ENCODE data around the gene BCL11B.

Gene BCL11B

DNA sequence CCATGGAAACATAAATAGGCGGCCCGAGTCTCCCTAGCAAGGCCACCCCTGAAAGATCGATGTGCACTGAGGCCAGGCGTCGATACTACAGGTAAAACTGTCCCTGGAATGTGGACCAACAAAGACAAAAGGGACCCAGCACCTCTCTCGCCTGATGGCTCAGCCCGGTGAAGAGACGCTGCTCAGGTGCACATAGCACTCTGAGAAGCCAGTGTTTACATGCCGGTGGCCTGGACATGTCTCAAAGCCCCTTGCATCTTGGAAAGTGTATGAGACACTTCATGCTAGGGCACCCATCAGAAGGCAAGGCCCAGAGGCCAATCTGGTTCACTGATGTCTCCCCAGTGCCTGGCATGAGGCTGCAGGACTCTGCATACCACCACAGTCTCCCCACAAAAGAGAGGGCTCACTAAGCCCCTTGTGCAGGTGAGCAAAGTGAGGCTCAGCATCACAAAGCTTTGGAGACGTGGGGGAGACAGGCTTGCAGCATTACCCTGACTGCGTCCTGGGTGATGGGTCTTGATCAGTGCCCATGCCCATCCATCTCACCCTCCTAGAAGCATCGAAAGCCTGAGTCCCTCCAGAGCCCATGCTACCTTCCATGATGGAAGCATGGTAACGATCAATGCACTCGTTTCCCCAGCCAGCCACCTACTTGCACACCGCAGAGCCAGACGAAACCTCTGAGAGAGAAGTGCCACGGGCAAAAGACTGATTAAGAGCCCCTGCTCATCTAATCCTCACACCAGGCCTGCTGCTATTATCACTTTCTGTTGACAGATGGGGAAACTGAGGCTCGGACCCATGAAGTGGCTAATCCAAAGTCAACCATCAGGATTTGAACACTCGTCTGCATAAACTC lies 16.1 kb downstream of the BCL11B start:
- TF ChIP-seq CTCF (IDR thresholded peaks at IDR 0.05), result no peak
- Histone ChIP-seq H3K27ac (no peak overlapping the region), H3K4me3 (no peak overlapping the region)
- no peak for DNase-seq (ENCODE audit: low spot score)

DNA sequence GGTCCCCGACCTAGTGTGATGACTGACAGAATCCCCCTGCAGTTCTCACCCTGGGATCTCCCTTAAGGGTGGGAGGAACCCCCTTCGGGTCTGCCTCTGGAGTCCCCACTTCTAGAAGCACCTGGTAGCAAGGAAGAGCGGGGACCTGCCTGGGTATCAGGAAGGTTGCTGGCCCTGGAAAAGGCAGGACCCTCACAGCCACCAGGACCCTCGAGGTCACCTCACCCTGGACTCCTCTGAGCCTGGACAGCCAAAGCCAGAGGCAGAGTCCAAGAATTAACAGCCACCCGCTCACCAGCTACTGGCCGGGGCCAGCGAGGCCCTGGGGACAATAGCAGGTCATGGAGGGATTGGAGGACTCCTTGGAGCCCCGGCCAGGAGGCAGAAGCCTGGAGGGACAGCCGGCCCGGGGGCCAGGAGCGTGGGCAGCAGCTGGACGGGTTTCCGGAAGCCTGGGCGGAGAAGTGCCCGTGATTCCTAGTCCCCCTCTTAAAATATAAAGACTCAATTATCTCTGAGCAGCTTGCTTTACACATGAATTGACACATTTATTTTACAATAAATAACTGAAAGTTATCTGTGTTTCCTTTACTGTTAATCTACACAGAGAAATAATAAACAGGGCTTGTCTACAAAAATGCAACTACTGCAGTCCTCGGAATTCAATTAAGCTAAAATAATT lies 17.5 kb downstream of the BCL11B start:
- no peak overlapping the region for H3K4me3 ChIP-seq

DNA sequence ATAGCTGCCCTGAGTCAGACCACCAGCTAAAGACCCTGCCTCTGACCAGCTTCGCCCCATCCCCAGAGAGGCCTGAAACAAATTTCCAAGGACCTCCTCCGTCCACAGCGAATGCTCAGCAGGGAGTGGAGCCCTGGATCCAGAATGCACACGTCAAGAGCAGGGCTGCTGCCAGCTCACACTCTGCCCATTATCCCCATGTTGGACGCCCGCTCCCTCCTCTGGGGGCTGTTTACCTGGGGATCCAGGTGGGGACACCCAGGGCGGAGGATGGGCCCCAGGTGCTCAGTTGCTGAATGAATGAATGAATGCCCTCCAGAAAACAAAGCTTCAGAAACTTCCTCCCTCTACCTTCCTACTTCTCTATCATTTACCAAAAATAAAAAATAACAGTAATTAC lies 18.1 kb downstream of the BCL11B start:
- no peak for DNase-seq (ENCODE audit: low spot score)
- no peak overlapping the region for H3K4me3 ChIP-seq
- TF ChIP-seq CTCF (IDR thresholded peaks at IDR 0.05), result no peak
- no peak overlapping the region for H3K27ac ChIP-seq

More for the DNA sequence above, 17.5 kb downstream of the BCL11B start:
- DNase-seq (ENCODE audit: low spot score), result no peak
- no peak overlapping the region for H3K27ac ChIP-seq
- no peak for TF ChIP-seq CTCF (IDR thresholded peaks at IDR 0.05)

- H3K27ac ChIP-seq, result no peak overlapping the region
- no peak for TF ChIP-seq CTCF (IDR thresholded peaks at IDR 0.05)
- no peak for DNase-seq (ENCODE audit: low spot score)
- H3K4me3 ChIP-seq, result no peak overlapping the region
Measured at GRCh38 chr14:99252940-99253868, 18.8 kb downstream of the BCL11B start.

DNA sequence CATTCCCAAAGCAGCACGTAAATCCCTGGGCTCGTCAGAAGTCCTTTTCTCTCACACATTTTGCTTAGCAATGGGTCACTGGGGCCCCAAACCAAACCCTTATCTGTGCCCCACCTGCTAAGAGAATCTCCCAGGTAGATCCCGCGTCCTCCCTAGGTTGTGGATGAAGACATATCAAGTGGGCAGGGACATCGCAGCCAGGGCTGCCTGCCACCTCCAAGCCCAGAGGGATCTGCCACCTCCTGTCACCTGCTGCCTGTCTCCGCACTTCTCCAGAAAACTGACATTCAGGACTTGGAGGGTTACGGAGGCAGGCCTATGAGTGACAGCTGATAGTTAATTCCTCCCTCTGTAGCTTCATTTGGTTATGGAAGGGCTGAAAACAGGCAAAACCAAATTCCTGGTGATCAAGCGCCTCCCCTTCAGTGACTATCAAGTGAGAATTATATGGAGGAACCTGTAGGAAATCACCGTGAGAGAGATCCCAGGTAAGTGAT lies 19.5 kb downstream of the BCL11B start:
- TF ChIP-seq CTCF (IDR thresholded peaks at IDR 0.05), result no peak
- no peak overlapping the region for H3K27ac ChIP-seq
- no peak for DNase-seq (ENCODE audit: low spot score)

DNA sequence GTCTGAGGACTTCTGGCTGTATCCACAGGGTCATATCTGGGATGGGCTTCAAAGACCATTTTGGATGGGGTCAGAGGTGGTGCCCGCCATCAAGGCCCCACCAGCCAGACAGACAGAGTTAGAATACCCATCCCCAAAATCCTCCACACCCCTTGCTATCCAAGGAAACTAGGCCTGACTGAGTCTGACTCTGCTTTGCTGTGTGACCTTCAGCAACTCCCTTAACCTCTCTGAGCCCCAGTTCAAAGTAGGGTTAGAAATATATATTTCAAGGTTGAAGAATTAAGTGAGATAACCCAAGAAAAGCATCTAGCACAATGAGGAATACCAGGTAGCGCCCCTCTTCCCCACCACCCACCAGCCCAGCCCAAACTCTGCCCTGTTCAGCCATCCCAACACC lies 20.3 kb downstream of the BCL11B start:
- Histone ChIP-seq H3K27ac (no peak overlapping the region), H3K4me3 (no peak overlapping the region)
- no peak for TF ChIP-seq CTCF (IDR thresholded peaks at IDR 0.05)
- DNase-seq (ENCODE audit: low spot score), result no peak

More for the DNA sequence above, 19.5 kb downstream of the BCL11B start:
- H3K4me3 ChIP-seq, result no peak overlapping the region

Data from coronary artery (tissue), 2 donors.